ENCODE data around the gene IRAK1BP1.

DNA sequence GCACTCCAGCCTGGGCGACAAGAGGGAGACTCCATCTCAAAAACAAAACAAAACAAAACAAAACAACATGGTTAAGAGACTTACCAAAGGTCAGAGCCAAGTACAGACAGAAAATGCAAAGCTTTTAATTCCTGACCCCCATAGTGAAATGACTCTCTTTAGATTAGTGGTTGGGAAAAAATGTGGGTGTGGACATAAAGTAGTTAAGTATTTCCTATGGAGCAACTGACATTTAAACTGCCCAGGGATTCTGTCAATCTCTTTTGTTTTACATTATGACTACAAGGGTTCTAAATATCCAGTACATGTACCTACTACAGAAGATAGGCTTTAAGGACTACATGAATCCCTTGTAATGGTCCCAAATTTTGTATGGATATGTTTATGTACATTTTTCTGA lies 75.1 kb downstream of the IRAK1BP1 start:
- TF ChIP-seq, protein P1, sequence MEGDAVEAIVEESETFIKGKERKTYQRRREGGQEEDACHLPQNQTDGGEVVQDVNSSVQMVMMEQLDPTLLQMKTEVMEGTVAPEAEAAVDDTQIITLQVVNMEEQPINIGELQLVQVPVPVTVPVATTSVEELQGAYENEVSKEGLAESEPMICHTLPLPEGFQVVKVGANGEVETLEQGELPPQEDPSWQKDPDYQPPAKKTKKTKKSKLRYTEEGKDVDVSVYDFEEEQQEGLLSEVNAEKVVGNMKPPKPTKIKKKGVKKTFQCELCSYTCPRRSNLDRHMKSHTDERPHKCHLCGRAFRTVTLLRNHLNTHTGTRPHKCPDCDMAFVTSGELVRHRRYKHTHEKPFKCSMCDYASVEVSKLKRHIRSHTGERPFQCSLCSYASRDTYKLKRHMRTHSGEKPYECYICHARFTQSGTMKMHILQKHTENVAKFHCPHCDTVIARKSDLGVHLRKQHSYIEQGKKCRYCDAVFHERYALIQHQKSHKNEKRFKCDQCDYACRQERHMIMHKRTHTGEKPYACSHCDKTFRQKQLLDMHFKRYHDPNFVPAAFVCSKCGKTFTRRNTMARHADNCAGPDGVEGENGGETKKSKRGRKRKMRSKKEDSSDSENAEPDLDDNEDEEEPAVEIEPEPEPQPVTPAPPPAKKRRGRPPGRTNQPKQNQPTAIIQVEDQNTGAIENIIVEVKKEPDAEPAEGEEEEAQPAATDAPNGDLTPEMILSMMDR (IDR thresholded peaks at IDR 0.05; ENCODE audit: low read depth, low read length): no peak
- TF ChIP-seq EZH2phosphoT487 (IDR thresholded peaks at IDR 0.05; ENCODE audit: low read depth): no peak

Data from OCI-LY3 (cell line).